Measurements from ENCODE around the gene POGK.

DNA sequence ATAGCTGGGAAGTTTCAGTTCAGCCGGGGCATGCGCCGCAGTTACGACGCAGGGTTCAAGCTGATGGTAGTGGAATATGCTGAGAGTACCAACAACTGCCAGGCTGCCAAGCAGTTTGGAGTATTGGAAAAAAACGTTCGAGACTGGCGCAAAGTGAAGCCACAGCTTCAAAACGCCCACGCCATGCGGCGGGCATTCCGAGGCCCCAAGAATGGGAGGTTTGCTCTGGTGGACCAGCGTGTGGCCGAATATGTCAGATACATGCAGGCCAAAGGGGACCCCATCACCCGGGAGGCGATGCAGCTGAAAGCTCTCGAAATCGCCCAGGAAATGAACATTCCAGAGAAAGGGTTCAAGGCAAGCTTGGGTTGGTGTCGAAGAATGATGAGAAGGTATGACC lies 9.9 kb downstream of the POGK start:
- TF ChIP-seq POLR2A (IDR thresholded peaks at IDR 0.05), result no peak
- TF ChIP-seq, protein P1, sequence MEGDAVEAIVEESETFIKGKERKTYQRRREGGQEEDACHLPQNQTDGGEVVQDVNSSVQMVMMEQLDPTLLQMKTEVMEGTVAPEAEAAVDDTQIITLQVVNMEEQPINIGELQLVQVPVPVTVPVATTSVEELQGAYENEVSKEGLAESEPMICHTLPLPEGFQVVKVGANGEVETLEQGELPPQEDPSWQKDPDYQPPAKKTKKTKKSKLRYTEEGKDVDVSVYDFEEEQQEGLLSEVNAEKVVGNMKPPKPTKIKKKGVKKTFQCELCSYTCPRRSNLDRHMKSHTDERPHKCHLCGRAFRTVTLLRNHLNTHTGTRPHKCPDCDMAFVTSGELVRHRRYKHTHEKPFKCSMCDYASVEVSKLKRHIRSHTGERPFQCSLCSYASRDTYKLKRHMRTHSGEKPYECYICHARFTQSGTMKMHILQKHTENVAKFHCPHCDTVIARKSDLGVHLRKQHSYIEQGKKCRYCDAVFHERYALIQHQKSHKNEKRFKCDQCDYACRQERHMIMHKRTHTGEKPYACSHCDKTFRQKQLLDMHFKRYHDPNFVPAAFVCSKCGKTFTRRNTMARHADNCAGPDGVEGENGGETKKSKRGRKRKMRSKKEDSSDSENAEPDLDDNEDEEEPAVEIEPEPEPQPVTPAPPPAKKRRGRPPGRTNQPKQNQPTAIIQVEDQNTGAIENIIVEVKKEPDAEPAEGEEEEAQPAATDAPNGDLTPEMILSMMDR (IDR thresholded peaks at IDR 0.05), result no peak
- no peak for TF ChIP-seq EP300 (IDR thresholded peaks at IDR 0.05)
